ENCODE data around the gene FAM107A. TPM values are rescaled to one million over a fixed set of nuclear protein-coding genes. Genes with fewer than 3 reads are reported as not detected.

Gene FAM107A
- total and polyA plus RNA-seq, 2 of the 13 experiments (the other 11 are each of a cell fraction or from before 2014, with no cell fraction given): not detected

GRCh38 chr3:58535531-58536500 is 41.4 kb downstream of the FAM107A start (continued):
- TF ChIP-seq ZNF609 (CRISPR knock-in tag; IDR thresholded peaks at IDR 0.05; ENCODE audit: borderline replicate concordance) (peak; percentile 75; the same call in 1 of the 2 replicates), ZFP41 (CRISPR knock-in tag; IDR thresholded peaks at IDR 0.05; ENCODE audit: borderline replicate concordance) (0 out of 2 replicates have a peak, but pooled peaks have one; percentile 45), POGZ (CRISPR knock-in tag; IDR thresholded peaks at IDR 0.05) (peak; percentile 86; the same call in 1 of the 2 replicates), ISX (CRISPR knock-in tag; conservative IDR thresholded peaks at IDR 0.05) (no peak), ZNF567 (CRISPR knock-in tag; IDR thresholded peaks at IDR 0.05; ENCODE audit: borderline replicate concordance) (no peak), PATZ1 (CRISPR knock-in tag; IDR thresholded peaks at IDR 0.05) (peak; percentile 76), MIER2 (CRISPR knock-in tag; IDR thresholded peaks at IDR 0.05) (peak; percentile 27; the same call in 1 of the 2 replicates), PITX1 (CRISPR knock-in tag; IDR thresholded peaks at IDR 0.05) (peak; percentile 54), MZF1 (CRISPR knock-in tag; IDR thresholded peaks at IDR 0.05; ENCODE audit: borderline replicate concordance) (no peak), MYNN (CRISPR knock-in tag; IDR thresholded peaks at IDR 0.05; ENCODE audit: low read depth) (no peak), TCF12 (IDR thresholded peaks at IDR 0.05) (no peak), TCF12 (CRISPR knock-in tag; IDR thresholded peaks at IDR 0.05) (no peak), KDM6A (CRISPR knock-in tag; IDR thresholded peaks at IDR 0.05; ENCODE audit: low read depth) (peak; percentile 93), ZFP90 (CRISPR knock-in tag; IDR thresholded peaks at IDR 0.05; ENCODE audit: borderline replicate concordance) (peak; percentile 50; the same call in 1 of the 2 replicates), ZNF3 (CRISPR knock-in tag; IDR thresholded peaks at IDR 0.05) (0 out of 2 replicates have a peak, but pooled peaks have one; percentile 14), SIX4 (CRISPR knock-in tag; IDR thresholded peaks at IDR 0.05) (peak; percentile 56; the same call in 1 of the 2 replicates), ZNF143 (CRISPR knock-in tag; IDR thresholded peaks at IDR 0.05) (peak; percentile 56; the same call in 1 of the 2 replicates), ARID5B (CRISPR knock-in tag; IDR thresholded peaks at IDR 0.05) (peak; percentile 93)

All from HepG2 (cell line).